Colonic mucosa (tissue), 4 donors: Measurements from ENCODE around the gene ALKBH6. TPM values are rescaled to one million over a fixed set of nuclear protein-coding genes. Genes with fewer than 3 reads are reported as not detected.

ENCODE experiments used
- DNase-seq: peaks from one replicate; pipeline ENCODE4 v3.0.0-alpha.2; 2020
- H3K27ac ChIP-seq: fragments of 200-600 bp; one replicate; pipeline ENCODE4 v1.8.0; 2021
- H3K27me3 ChIP-seq: fragments of 200-600 bp; one replicate; pipeline ENCODE4 v1.8.0; 2021
- H3K36me3 ChIP-seq: fragments of 200-600 bp; one replicate; pipeline ENCODE4 v1.8.0; 2021
- H3K4me1 ChIP-seq: fragments of 200-600 bp; one replicate; pipeline ENCODE4 v1.8.0; 2021; ENCODE audit warnings: mild to moderate bottlenecking
- H3K4me3 ChIP-seq: fragments of 200-600 bp; one replicate; pipeline ENCODE4 v1.8.0; 2021
- H3K9ac ChIP-seq, 2 donors: one replicate each; pipeline ENCODE4 v1.7.0; 2013; ENCODE audit warnings: control low read depth in 2 of 2, low read depth in 2 of 2, low read length in 2 of 2
- H3K9me3 ChIP-seq: fragments of 200-600 bp; one replicate; pipeline ENCODE4 v1.8.0; 2021
- CTCF ChIP-seq: fragments of 200-600 bp; IDR thresholded peaks from one replicate; pipeline ENCODE4 v1.8.0; 2022; ENCODE audit warnings: antibody characterized with exemption, mild to moderate bottlenecking
- intact Hi-C: fragments of 100-400 bp; cut with DNase I; formaldehyde crosslinking; loops from one replicate; pipeline ENCODE4 v1.14.1; 2022
- total RNA-seq, 2 donors: library from RNA; stranded (reverse); fragmentation: NEBNext Ultra II Directional in 1 of 2; extraction: Animal tissue kit (Norgen Biotek cat#: 25700) in 1 of 2; gene quantifications; one replicate each; pipeline ENCODE4 v1.2.1, GENCODE V29; 2021
- donor health status: healthy.
- donor health status: DM: no; HTN: no; CAD: no.
- donor health status: DM: no; HTN: no; CAD: no.

ALKBH6 gene
- total RNA-seq, 2 donors from 2014 or later, result 17.0 to 26.2 TPM

GRCh38 chr19:36026091-36026876 is 12.3 kb upstream of the ALKBH6 start:
- Histone ChIP-seq H3K9me3 (no peaks in the 10 kb centered on the region), H3K27me3 (no peaks in the 10 kb centered on the region), H3K4me1 (no peaks in the 10 kb centered on the region), H3K4me3 (no peak overlapping the region), H3K27ac (no peak overlapping the region), H3K36me3 (no peaks in the 10 kb centered on the region), H3K9ac (no peak overlapping the region)
- TF ChIP-seq CTCF, result no peak
- intact Hi-C loops, result no loop called here
- DNase-seq, result no peak

- Histone ChIP-seq H3K4me3 (no peak overlapping the region), H3K9me3 (no peaks in the 10 kb centered on the region), H3K9ac (no peak overlapping the region), H3K36me3 (no peaks in the 10 kb centered on the region), H3K27me3 (no peaks in the 10 kb centered on the region), H3K27ac (no peak overlapping the region), H3K4me1 (no peaks in the 10 kb centered on the region)
- no peak for TF ChIP-seq CTCF
- no peak for DNase-seq
- intact Hi-C loops, result no loop called here
Observed at GRCh38 chr19:36025541-36025940, 11.5 kb upstream of the ALKBH6 start.

GRCh38 chr19:36023432-36023831 is 9.4 kb upstream of the ALKBH6 start:
- no peaks in the 10 kb centered on the region for H3K4me1 ChIP-seq
- H3K27ac ChIP-seq, result no peak overlapping the region
- H3K9ac ChIP-seq, result no peak overlapping the region
- no peak overlapping the region for H3K4me3 ChIP-seq
- H3K9me3 ChIP-seq, result no peaks in the 10 kb centered on the region
- no peak for DNase-seq
- TF ChIP-seq CTCF, result no peak
- no peaks in the 10 kb centered on the region for H3K27me3 ChIP-seq
- no peaks in the 10 kb centered on the region for H3K36me3 ChIP-seq
- intact Hi-C loops, result no loop called here

- no peaks in the 10 kb centered on the region for H3K9me3 ChIP-seq
- no peak overlapping the region for H3K27ac ChIP-seq
- intact Hi-C loops, result loop anchor here (10.0 kb wide), 1 partner anchor 96 kb away; the partner anchor contains the start of genes OVOL3, POLR2I and TBCB
- H3K9ac ChIP-seq, result no peak overlapping the region
- peaks cover 4% of the 10 kb centered on the region for H3K4me1 ChIP-seq
- H3K4me3 ChIP-seq, result no peak overlapping the region
- no peak for DNase-seq
- no peak for TF ChIP-seq CTCF
- H3K27me3 ChIP-seq, result no peaks in the 10 kb centered on the region
- no peaks in the 10 kb centered on the region for H3K36me3 ChIP-seq
Observed at GRCh38 chr19:36019061-36019670, 5.2 kb upstream of the ALKBH6 start.

- DNase-seq, result no peak
- intact Hi-C loops, result loop anchor here (10.0 kb wide), 1 partner anchor 101 kb away; the partner anchor contains the start of genes OVOL3, POLR2I and TBCB
Observed at GRCh38 chr19:36013280-36014011, 567 bp downstream of the ALKBH6 start.

More at GRCh38 chr19:36013280-36014011, 567 bp downstream of the ALKBH6 start:
- peak overlapping the region; percentile 64 for H3K4me3 ChIP-seq
- no peaks in the 10 kb centered on the region for H3K36me3 ChIP-seq
- H3K9me3 ChIP-seq, result no peaks in the 10 kb centered on the region
- H3K9ac ChIP-seq, result peak overlapping the region; percentile 87 to 88
- H3K27me3 ChIP-seq, result no peaks in the 10 kb centered on the region
- H3K27ac ChIP-seq, result no peak overlapping the region
- TF ChIP-seq CTCF, result no peak
- peaks cover 4% of the 10 kb centered on the region for H3K4me1 ChIP-seq
